Loucy (cell line): ENCODE measurements around the gene PRR12.
"Not testable (repeated sequence)": the region's sequence is repeated elsewhere in the genome, so short reads cannot be mapped to it uniquely, and the experiment has no call there.

Experiments used
- H2AFZ ChIP-seq: fragments of 200-600 bp; sonication (generic); 2 replicates; pipeline ENCODE4 v1.6.0; 2016; ENCODE audit warnings: antibody characterized with exemption, mild to moderate bottlenecking, low read length, moderate library complexity
- H3F3A ChIP-seq: fragments of 200-600 bp; 2 replicates; pipeline ENCODE4 v1.6.0; 2016; ENCODE audit warnings: antibody characterized with exemption, low read depth, mild to moderate bottlenecking
- H3K27me3 ChIP-seq: fragments of 200-600 bp; sonication (generic); 2 replicates; pipeline ENCODE4 v1.6.1; 2014; ENCODE audit warnings: low read length, mild to moderate bottlenecking; ENCODE audit not compliant: insufficient read depth, poor library complexity, severe bottlenecking
- H3K36me3 ChIP-seq: fragments of 200-600 bp; sonication (generic); 2 replicates; pipeline ENCODE4 v1.6.1; 2016; ENCODE audit warnings: low read length; ENCODE audit not compliant: insufficient read depth
- H3K4me1 ChIP-seq: fragments of 200-600 bp; sonication (generic); 2 replicates; pipeline ENCODE4 v1.5.1; 2014; ENCODE audit warnings: low read length, mild to moderate bottlenecking; ENCODE audit not compliant: insufficient read depth, poor library complexity, severe bottlenecking
- H3K4me2 ChIP-seq: fragments of 200-600 bp; sonication (generic); 2 replicates; pipeline ENCODE4 v1.6.0; 2014; ENCODE audit warnings: antibody characterized with exemption, low read length, low read depth, mild to moderate bottlenecking; ENCODE audit not compliant: poor library complexity, severe bottlenecking
- H3K4me3 ChIP-seq: fragments of 200-600 bp; sonication (generic); 2 replicates; pipeline ENCODE4 v1.5.1; 2014; ENCODE audit warnings: low read length, mild to moderate bottlenecking, mixed read lengths; ENCODE audit not compliant: poor library complexity, severe bottlenecking
- H3K79me2 ChIP-seq: fragments of 200-600 bp; sonication (generic); 2 replicates; pipeline ENCODE4 v1.6.1; 2014; ENCODE audit warnings: low read length; ENCODE audit not compliant: insufficient read depth
- H3K9ac ChIP-seq: fragments of 200-600 bp; sonication (generic); 2 replicates; pipeline ENCODE4 v1.6.0; 2014; ENCODE audit warnings: mild to moderate bottlenecking, low read depth, low read length, moderate library complexity; ENCODE audit not compliant: poor library complexity, severe bottlenecking
- H3K9me2 ChIP-seq: fragments of 200-600 bp; sonication (generic); replicated peaks from 2 replicates; pipeline ENCODE4 v1.6.1; 2016; ENCODE audit warnings: low read depth, low read length, mixed read lengths
- H3K9me3 ChIP-seq: fragments of 200-600 bp; sonication (generic); 2 replicates; pipeline ENCODE4 v1.6.1; 2014; ENCODE audit warnings: mild to moderate bottlenecking, antibody characterized with exemption, low read length, low read depth; ENCODE audit not compliant: insufficient read depth
- H4K20me1 ChIP-seq: fragments of 200-600 bp; sonication (generic); 2 replicates; pipeline ENCODE4 v1.6.0; 2014; ENCODE audit warnings: antibody characterized with exemption, low read length, mild to moderate bottlenecking; ENCODE audit not compliant: insufficient read depth, poor library complexity, severe bottlenecking
- EZH2phosphoT487 ChIP-seq: fragments of 200-600 bp; IDR thresholded peaks from 2 replicates; pipeline ENCODE4 v1.6.1; 2018; ENCODE audit warnings: antibody characterized with exemption, mild to moderate bottlenecking, moderate library complexity, borderline replicate concordance
- TF ChIP-seq, protein P1 (sequence below): fragments of 200-600 bp; sonication (generic); conservative IDR thresholded peaks from 2 replicates; pipeline ENCODE4 v1.5.1; 2014; ENCODE audit warnings: mild to moderate bottlenecking, antibody characterized with exemption, low read length

Gene PRR12

GRCh38 chr19:49631014-49631588, 40.1 kb downstream of the PRR12 start:
- peaks cover 17% of the 10 kb centered on the region; the same call in 1 of the 2 replicates for H3K36me3 ChIP-seq
- no peaks in the 10 kb centered on the region for H3K9me2 ChIP-seq

DNA sequence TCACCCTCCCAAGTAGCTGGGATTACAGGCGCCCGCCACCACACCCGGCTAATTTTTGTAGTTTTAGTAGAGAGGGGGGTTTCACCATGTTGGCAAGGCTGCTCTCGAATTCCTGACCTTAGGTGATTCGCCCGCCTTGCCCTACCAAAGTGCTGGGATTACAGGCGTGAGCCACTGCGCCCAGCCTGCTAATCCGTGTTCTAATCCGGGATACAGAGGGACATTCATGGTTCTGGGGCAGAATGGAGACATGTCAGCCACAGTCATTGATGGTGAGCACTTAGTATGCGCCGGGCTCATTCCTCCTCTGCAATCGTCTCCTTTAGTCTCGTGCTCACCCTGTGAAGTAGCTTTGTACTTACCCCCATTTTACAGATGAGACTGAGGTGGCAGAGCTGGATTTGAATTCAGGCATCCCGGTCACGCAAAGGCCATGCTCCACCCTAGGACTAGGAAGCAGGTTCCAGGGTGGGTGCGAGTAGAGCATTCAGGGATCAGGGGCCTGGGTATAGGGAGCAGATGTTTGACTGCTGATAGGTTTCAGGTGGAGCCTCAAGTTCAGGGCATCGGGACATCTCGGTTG, 40.7 kb downstream of the PRR12 start:
- H3K9me3 ChIP-seq: no peaks in the 10 kb centered on the region
- H3K9me2 ChIP-seq: no peaks in the 10 kb centered on the region
- H3K4me2 ChIP-seq: no peak overlapping the region
- H3F3A ChIP-seq: no peaks in the 10 kb centered on the region
- H3K4me3 ChIP-seq: no peak overlapping the region
- H4K20me1 ChIP-seq: no peaks in the 10 kb centered on the region
- H3K9ac ChIP-seq: no peak overlapping the region
- H3K79me2 ChIP-seq: no peaks in the 10 kb centered on the region
- no peak for TF ChIP-seq EZH2phosphoT487
- TF ChIP-seq, protein P1, sequence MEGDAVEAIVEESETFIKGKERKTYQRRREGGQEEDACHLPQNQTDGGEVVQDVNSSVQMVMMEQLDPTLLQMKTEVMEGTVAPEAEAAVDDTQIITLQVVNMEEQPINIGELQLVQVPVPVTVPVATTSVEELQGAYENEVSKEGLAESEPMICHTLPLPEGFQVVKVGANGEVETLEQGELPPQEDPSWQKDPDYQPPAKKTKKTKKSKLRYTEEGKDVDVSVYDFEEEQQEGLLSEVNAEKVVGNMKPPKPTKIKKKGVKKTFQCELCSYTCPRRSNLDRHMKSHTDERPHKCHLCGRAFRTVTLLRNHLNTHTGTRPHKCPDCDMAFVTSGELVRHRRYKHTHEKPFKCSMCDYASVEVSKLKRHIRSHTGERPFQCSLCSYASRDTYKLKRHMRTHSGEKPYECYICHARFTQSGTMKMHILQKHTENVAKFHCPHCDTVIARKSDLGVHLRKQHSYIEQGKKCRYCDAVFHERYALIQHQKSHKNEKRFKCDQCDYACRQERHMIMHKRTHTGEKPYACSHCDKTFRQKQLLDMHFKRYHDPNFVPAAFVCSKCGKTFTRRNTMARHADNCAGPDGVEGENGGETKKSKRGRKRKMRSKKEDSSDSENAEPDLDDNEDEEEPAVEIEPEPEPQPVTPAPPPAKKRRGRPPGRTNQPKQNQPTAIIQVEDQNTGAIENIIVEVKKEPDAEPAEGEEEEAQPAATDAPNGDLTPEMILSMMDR: no peak
- H2AFZ ChIP-seq: no peak overlapping the region
- peaks cover under 1% of the 10 kb centered on the region for H3K4me1 ChIP-seq
- peaks cover 11% of the 10 kb centered on the region; the same call in 1 of the 2 replicates for H3K36me3 ChIP-seq
- no peaks in the 10 kb centered on the region for H3K27me3 ChIP-seq

More at GRCh38 chr19:49631014-49631588, 40.1 kb downstream of the PRR12 start:
- H3K9me3 ChIP-seq: no peaks in the 10 kb centered on the region
- H3K27me3 ChIP-seq: no peaks in the 10 kb centered on the region
- H3K9ac ChIP-seq: no peak overlapping the region
- no peaks in the 10 kb centered on the region for H3K4me1 ChIP-seq
- no peaks in the 10 kb centered on the region for H3K79me2 ChIP-seq
- no peaks in the 10 kb centered on the region for H4K20me1 ChIP-seq
- TF ChIP-seq, protein P1: no peak
- TF ChIP-seq EZH2phosphoT487: no peak
- no peak overlapping the region for H3K4me3 ChIP-seq
- no peak overlapping the region for H3K4me2 ChIP-seq
- no peak overlapping the region for H2AFZ ChIP-seq
- no peaks in the 10 kb centered on the region for H3F3A ChIP-seq

DNA sequence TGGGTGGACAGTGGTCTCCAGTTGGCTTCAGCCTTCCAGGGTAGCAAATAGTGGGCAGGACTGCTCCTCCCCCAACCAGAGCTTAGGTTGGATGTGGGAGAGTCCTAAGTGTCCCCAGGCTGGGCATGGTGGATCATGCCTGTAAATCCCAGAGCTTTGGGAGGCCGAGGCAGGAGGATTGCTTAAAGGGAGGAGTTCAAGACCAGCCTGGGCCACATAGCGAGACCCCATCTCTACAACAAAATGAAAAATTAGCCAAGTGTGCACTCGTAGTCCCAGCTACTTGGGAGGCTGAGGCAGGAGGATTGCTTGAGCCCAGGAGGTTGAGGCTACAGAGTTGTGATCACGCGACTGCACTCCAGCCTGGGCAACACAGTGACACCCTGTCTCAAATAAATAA, 41.6 kb downstream of the PRR12 start:
- Histone ChIP-seq H3K4me2 (no peak overlapping the region), H3F3A (no peaks in the 10 kb centered on the region), H3K9me3 (no peaks in the 10 kb centered on the region), H3K4me3 (no peak overlapping the region), H3K9ac (no peak overlapping the region), H3K36me3 (peaks cover 2% of the 10 kb centered on the region; the same call in 1 of the 2 replicates), H3K79me2 (no peaks in the 10 kb centered on the region), H3K27me3 (no peaks in the 10 kb centered on the region), H2AFZ (no peak overlapping the region), H3K4me1 (peaks cover 4% of the 10 kb centered on the region), H3K9me2 (no peaks in the 10 kb centered on the region), H4K20me1 (no peaks in the 10 kb centered on the region)
- TF ChIP-seq, protein P1: no peak
- TF ChIP-seq EZH2phosphoT487: no peak

DNA sequence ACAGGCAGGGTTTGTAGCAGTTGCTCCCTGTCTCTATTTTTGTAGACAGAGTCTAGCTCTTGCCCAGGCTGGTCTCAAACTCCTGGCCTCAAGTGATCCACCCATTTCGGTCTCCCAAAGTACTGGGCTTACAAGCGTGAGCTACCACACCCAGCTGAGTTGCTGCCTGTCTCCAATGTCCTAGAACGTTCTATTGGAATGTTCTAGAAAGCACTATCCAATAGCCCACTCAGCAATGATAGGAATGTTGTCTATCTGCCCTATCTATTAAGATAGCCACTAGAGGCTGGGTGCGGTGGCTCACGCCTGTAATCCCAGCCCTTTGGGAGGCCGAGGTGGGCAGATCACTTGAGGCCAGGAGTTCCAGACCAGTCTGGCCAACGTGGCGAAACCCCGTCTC, 42.3 kb downstream of the PRR12 start:
- not testable (repeated sequence) for H3K9me2 ChIP-seq, H3K9me3 ChIP-seq, H2AFZ ChIP-seq, H3F3A ChIP-seq, H3K4me2 ChIP-seq, H3K27me3 ChIP-seq, H4K20me1 ChIP-seq, H3K4me3 ChIP-seq, H3K36me3 ChIP-seq, H3K9ac ChIP-seq, H3K79me2 ChIP-seq
- peaks cover 10% of the 10 kb centered on the region for H3K4me1 ChIP-seq
